NB4 (cell line): ENCODE results near the gene GLRB.

Experiments used
- DNase-seq: peaks from one replicate; pipeline ENCODE4 v3.0.0; 2010; ENCODE audit warnings: low read depth
- H3K4me3 ChIP-seq: one replicate; pipeline ENCODE4 v1.5.1; 2011; ENCODE audit warnings: mild to moderate bottlenecking, low read depth, low read length, moderate library complexity
- CTCF ChIP-seq: IDR thresholded peaks from one replicate; pipeline ENCODE4 v1.5.1; 2012; ENCODE audit warnings: low read depth, low read length
- MAX ChIP-seq: IDR thresholded peaks from 2 replicates; pipeline ENCODE4 v1.6.1; 2011; ENCODE audit warnings: low read depth, low read length
- MYC ChIP-seq: IDR thresholded peaks from 2 replicates; pipeline ENCODE4 v1.6.1; 2011; ENCODE audit warnings: low read depth, low read length
- POLR2A ChIP-seq: IDR thresholded peaks from 2 replicates; pipeline ENCODE4 v1.6.1; 2011; ENCODE audit warnings: mild to moderate bottlenecking; ENCODE audit not compliant: insufficient read length; ENCODE audit errors: extremely low read depth

GLRB gene

GRCh38 chr4:157104541-157104940, 28.6 kb downstream of the GLRB start:
- no peak overlapping the region for H3K4me3 ChIP-seq
- TF ChIP-seq MAX, result no peak
- no peak for TF ChIP-seq MYC
- TF ChIP-seq POLR2A, result no peak
- TF ChIP-seq CTCF, result no peak
- DNase-seq, result no peak

GRCh38 chr4:157114671-157115070, 38.7 kb downstream of the GLRB start:
- H3K4me3 ChIP-seq, result no peak overlapping the region
- DNase-seq, result no peak
- TF ChIP-seq POLR2A (no peak), CTCF (no peak), MYC (no peak), MAX (no peak)

GRCh38 chr4:157115613-157116335, 39.8 kb downstream of the GLRB start:
- no peak overlapping the region for H3K4me3 ChIP-seq
- TF ChIP-seq MAX (no peak), CTCF (no peak), POLR2A (no peak), MYC (no peak)
- DNase-seq, result no peak

GRCh38 chr4:157121401-157121800, 45.5 kb downstream of the GLRB start:
- no peak overlapping the region for H3K4me3 ChIP-seq
- TF ChIP-seq MYC (no peak), MAX (no peak), CTCF (no peak), POLR2A (no peak)
- no peak for DNase-seq

GRCh38 chr4:157127571-157127970, 51.6 kb downstream of the GLRB start:
- no peak overlapping the region for H3K4me3 ChIP-seq
- DNase-seq, result no peak
- TF ChIP-seq CTCF (no peak), POLR2A (no peak), MAX (no peak)

GRCh38 chr4:157128395-157128794, 52.4 kb downstream of the GLRB start:
- TF ChIP-seq CTCF, result no peak
- TF ChIP-seq MAX, result no peak
- TF ChIP-seq POLR2A, result no peak
- TF ChIP-seq MYC, result no peak
- no peak overlapping the region for H3K4me3 ChIP-seq
- DNase-seq, result no peak
